Lung (tissue), 12 donors: ENCODE data around the gene DLST. TPM values are rescaled to one million over a fixed set of nuclear protein-coding genes. Genes with fewer than 3 reads are reported as not detected.

ENCODE experiments used
- ATAC-seq: fragments of 200-7000 bp; cut with Tn5 transposase; one replicate; pipeline ENCODE4 v1.9.1; 2020; ENCODE audit warnings: moderate number of reproducible peaks; ENCODE audit not compliant: insufficient read depth, low FRiP score
- DNase-seq, 3 donors: peaks; one replicate each; pipeline ENCODE4 v3.0.0-alpha.2; 2013 to 2017
- H3K27ac ChIP-seq, 2 donors: one replicate each; pipeline ENCODE4 v1.5.1; 2013; ENCODE audit warnings: mild to moderate bottlenecking in 2 of 2, moderate library complexity in 2 of 2, control low read depth in 1 of 2, inconsistent platforms in 1 of 2, low read depth in 1 of 2, low read length in 1 of 2
- H3K27me3 ChIP-seq, 3 donors: one replicate each; pipeline ENCODE4 v1.5.1; 2013; ENCODE audit warnings: low read length in 2 of 3; ENCODE audit not compliant: control insufficient read depth in 3 of 3, insufficient read depth in 3 of 3
- H3K36me3 ChIP-seq, 4 donors: one replicate each; pipeline ENCODE4 v1.5.1; 2013; ENCODE audit warnings: low read length in 4 of 4, mild to moderate bottlenecking in 1 of 4, moderate library complexity in 1 of 4; ENCODE audit not compliant: control insufficient read depth in 4 of 4, insufficient read depth in 4 of 4
- H3K4me1 ChIP-seq, 5 donors: one replicate each; pipeline ENCODE4 v1.5.1; 2013; ENCODE audit warnings: low read length in 5 of 5, mild to moderate bottlenecking in 2 of 5, moderate library complexity in 1 of 5; ENCODE audit not compliant: control insufficient read depth in 5 of 5, insufficient read depth in 5 of 5
- H3K4me3 ChIP-seq: one replicate; pipeline ENCODE4 v1.5.1; 2013; ENCODE audit warnings: mild to moderate bottlenecking, control low read depth, moderate library complexity
- H3K9ac ChIP-seq, 2 donors: one replicate each; pipeline ENCODE4 v1.5.1; 2013; ENCODE audit warnings: low read length in 2 of 2, control low read depth in 1 of 2; ENCODE audit not compliant: insufficient read depth in 1 of 2
- H3K9me3 ChIP-seq, 4 donors: one replicate each; pipeline ENCODE4 v1.5.1; 2013; ENCODE audit warnings: low read length in 3 of 4, mild to moderate bottlenecking in 1 of 4, moderate library complexity in 1 of 4; ENCODE audit not compliant: control insufficient read depth in 4 of 4, insufficient read depth in 3 of 4
- WGBS, 2 donors: extraction: QIAGEN DNeasy Blood & Tissue Kit; methylation state at CpG; one replicate each; pipeline ENCODE4 v1.1.7; 2013; 5-methylcytosine and 5-hydroxymethylcytosine counted together
- polyA plus RNA-seq, 2 donors: library from polyadenylated mRNA; stranded (reverse); fragments of 200-250 nt; gene quantifications; one replicate each; pipeline ENCODE4 v1.2.1, GENCODE V29; 2013
- total RNA-seq, 2 donors: library from RNA; depleted of rRNA in 1 of 2; stranded (reverse); fragments of >200 nt in 1 of 2; gene quantifications; one replicate each; pipeline ENCODE4 v1.2.1, GENCODE V29; 2014 to 2021
- TF ChIP-seq, protein P1 (sequence below): IDR thresholded peaks from 2 replicates; pipeline ENCODE4 v1.5.1; 2012; ENCODE audit warnings: mild to moderate bottlenecking; ENCODE audit errors: control extremely low read depth, extremely low read depth
- donor health status: control.
- donor health status: control.
- donor health status: Bipolar disorder and iron deficiency.
- donor health status: healthy.
- donor health status: DM: yes; HTN: yes; CAD: no.

Gene DLST
- total and polyA plus RNA-seq, 4 donors = 37.3 to 79.1 (median 69.5) TPM

DNA sequence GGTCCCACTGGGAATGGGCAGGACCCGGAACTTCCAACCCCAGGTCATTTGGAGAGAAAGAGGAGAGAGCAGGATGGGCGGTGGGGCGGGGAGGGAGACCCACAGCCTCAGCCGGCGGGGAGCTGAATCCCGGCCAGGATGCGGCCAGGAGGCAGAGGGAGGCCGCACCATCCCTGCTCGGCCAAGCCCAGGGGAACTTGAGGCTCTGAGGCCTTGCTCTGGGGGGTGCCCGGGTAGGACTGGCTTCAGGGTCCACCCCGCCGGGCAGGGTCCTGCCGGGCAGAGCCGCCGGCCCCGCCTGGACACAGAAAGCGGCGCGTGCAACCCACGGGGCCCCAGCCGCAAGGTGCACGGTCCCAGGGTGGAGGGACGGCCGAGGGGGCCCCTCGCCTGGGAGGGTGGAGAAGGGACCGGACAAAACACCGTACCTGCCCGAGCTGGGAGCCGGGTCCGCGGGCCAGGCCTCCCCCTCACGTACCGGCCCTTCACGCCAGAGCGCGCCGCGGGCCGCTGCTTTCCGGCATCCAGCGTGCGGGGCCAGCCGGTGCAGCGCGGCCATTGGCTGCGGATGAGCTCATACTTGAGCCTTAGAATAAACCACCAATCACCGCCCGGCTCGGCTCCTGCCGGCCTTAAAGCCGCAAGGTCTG is 41.2 kb downstream of the DLST start, which contains the start of gene RPS6KL1:
Gene RPS6KL1, minus strand, starts transcription at position 509 of the 650 bp plus-strand sequence. CDS start 1,719 bp downstream, outside the sequence.
- peak; percentile 92 for ATAC-seq
- Histone ChIP-seq H3K9ac (no peak within 1 kb of the TSS), H3K27me3 (peaks cover 0 to 8% (median 5%) of the 10 kb centered on the region in 3 donors)

DNA sequence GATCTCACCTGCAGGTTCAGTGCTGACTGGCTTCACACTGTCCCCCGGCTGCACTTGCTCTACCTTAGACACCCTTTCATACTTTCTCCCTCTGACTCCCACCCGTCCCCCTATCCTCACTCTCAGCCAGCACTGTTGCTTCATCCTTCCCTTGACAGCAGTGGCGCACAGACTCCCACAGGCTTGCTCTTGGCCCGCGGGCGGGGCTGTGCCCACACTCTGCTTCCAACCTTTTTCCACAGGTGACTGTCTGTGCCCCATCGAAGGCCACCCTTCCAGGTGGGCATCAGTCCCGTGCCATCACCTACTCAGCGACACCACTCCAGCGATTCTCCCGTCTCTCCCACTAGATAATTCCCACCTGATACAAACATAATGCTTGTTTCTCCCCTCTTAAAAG is 42.3 kb downstream of the DLST start:
- no peak overlapping the region for H3K9ac ChIP-seq
- DNase-seq (no peak), ATAC-seq (no peak)
- no peaks in the 10 kb centered on the region for H3K9me3 ChIP-seq
- no peak overlapping the region for H3K27ac ChIP-seq
- TF ChIP-seq, protein P1, sequence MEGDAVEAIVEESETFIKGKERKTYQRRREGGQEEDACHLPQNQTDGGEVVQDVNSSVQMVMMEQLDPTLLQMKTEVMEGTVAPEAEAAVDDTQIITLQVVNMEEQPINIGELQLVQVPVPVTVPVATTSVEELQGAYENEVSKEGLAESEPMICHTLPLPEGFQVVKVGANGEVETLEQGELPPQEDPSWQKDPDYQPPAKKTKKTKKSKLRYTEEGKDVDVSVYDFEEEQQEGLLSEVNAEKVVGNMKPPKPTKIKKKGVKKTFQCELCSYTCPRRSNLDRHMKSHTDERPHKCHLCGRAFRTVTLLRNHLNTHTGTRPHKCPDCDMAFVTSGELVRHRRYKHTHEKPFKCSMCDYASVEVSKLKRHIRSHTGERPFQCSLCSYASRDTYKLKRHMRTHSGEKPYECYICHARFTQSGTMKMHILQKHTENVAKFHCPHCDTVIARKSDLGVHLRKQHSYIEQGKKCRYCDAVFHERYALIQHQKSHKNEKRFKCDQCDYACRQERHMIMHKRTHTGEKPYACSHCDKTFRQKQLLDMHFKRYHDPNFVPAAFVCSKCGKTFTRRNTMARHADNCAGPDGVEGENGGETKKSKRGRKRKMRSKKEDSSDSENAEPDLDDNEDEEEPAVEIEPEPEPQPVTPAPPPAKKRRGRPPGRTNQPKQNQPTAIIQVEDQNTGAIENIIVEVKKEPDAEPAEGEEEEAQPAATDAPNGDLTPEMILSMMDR = no peak
- H3K4me3 ChIP-seq = no peak overlapping the region
- peaks cover 0 to 4% (median 0%) of the 10 kb centered on the region in 5 donors for H3K4me1 ChIP-seq
- 89 to 91% methylated on average over 11 of the region's 11 CpGs for WGBS, 2 donors
- H3K36me3 ChIP-seq = no peaks in the 10 kb centered on the region
- H3K27me3 ChIP-seq = peaks cover 0 to 8% (median 5%) of the 10 kb centered on the region in 3 donors

More for the DNA sequence above, 41.2 kb downstream of the DLST start, which contains the start of gene RPS6KL1:
- DNase-seq = peak; percentile 75 to 78 (median 77)
- TF ChIP-seq, protein P1 = no peak
- Histone ChIP-seq H3K9me3 (no peaks in the 10 kb centered on the region), H3K27ac (peak within 1 kb of the TSS in 1 of 2 donors; percentile 26), H3K36me3 (no peaks in the 10 kb centered on the region), H3K4me3 (peak within 1 kb of the TSS; percentile 64), H3K4me1 (peaks cover 0 to 5% (median 0%) of the 10 kb centered on the region in 5 donors)
- 8 to 10% methylated on average over 48 to 51 of the region's 51 CpGs for WGBS, 2 donors

DNA sequence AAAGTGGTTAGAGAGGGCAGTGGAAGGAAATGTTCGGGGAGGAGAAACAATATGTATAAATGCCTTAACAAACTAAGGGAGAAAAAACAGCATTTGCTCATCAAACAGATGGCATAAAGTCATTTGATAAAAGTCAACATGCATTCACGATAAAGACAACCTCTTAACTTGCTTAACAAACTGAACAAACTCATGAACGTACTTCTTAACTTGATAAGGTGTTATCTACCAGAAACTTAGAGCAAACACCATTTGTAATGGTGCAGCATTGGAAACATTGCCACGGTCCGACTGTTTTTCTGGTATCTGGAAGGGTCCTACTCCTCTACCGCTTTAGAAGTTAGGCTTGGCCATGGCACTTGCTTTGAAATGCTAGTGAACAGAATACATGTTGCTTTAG is 45.5 kb downstream of the DLST start:
- Histone ChIP-seq H3K4me1 (peaks cover 0 to 6% (median under 1%) of the 10 kb centered on the region in 5 donors), H3K27ac (no peak overlapping the region), H3K9ac (no peak overlapping the region), H3K9me3 (no peaks in the 10 kb centered on the region), H3K27me3 (peaks cover 0 to 8% (median 8%) of the 10 kb centered on the region in 3 donors), H3K36me3 (no peaks in the 10 kb centered on the region), H3K4me3 (no peak overlapping the region)
- 69 to 84% methylated on average over 6 of the region's 6 CpGs for WGBS, 2 donors
- TF ChIP-seq, protein P1 = no peak
- DNase-seq (no peak), ATAC-seq (no peak)
